Midbrain (tissue), 1 donor: ENCODE data around the gene TSPAN4.

Source experiments
- DNase-seq: peaks from one replicate; lab custom pipeline; 2025; lab: John Stamatoyannopoulos, UW

The TSPAN4 gene, protein sequence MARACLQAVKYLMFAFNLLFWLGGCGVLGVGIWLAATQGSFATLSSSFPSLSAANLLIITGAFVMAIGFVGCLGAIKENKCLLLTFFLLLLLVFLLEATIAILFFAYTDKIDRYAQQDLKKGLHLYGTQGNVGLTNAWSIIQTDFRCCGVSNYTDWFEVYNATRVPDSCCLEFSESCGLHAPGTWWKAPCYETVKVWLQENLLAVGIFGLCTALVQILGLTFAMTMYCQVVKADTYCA

DNA sequence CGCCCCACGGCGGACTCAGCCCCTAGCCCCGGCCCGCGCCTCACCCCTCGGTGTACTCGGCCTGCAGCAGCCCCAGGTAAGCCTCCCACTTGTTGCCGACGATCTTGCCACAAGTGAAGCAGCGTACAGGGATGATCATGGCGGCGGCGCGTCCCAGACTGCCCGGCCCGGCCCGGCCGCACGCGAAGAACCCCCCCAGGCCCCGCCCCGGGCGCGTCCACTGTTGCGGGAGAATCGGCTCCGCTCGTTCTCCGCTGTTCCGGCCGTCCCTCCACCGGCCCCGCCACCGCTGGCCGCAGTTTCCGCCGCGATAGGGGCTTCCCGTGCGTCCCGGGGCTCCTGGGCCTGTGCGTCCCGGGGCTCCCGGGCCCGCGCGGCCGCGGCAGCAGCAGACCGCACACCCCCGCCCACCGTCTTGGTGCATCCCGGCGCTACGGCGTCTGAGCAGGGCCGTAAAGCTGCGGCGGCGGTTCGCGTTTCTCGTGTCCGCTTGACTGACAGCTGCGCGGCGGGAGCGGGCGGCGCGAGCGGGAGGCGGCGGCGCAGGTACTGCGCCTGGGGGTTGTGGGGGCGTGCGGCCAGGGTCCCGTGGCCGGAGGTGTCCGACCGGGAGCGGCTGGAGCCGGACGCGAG, at the start of gene TSPAN4, which contains the start of gene POLR2L:
Gene TSPAN4, plus strand, starts transcription at position 483 of the 633 bp plus-strand sequence. CDS start 7,453 bp downstream, outside the sequence.
Gene POLR2L, minus strand, starts transcription at position 160 of the 633 bp plus-strand sequence. Its CDS starts 21 bp downstream, at position 139.
- peak; percentile 86 for DNase-seq

DNA sequence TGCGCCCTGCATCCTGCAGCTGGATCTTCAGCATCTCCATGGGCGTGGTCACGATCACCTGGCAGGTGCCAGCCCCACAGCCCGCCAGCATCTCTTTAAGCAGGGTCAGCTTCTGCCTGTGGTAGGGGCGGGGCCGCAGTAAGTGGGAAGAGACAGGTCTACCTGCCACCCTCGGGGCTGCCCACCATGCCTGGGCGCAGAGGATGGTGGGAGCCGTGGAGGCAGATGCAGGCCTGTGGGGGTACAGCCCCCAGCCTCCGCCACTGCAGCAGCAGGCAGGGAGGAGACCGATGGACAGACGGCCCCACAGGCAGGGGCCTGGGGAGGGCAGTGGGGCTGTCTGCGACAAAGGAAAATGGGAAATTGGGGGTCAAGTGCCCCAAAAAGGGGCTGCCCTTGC, 49.8 kb upstream of the TSPAN4 start:
- no peak for DNase-seq

DNA sequence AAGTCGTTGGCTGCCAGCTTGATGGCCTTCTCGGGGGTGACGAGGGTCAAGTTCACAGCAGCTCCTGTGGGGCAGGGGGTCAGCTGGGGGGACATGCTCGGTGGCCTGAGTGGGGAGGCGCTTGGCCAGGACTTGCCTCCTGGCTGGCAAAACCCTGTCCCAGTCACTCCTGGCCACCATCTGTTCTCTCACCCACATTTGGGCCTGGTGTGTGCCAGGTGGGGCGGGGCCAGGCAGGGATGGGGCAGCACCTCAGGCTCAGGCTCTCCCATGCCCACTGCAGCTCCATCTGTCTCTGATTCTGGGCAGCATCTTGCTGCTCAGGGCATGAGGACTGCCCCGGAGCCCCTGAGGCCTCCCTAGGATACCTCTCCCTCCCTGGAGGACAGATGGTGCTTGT, 49.1 kb upstream of the TSPAN4 start:
- no peak for DNase-seq

DNA sequence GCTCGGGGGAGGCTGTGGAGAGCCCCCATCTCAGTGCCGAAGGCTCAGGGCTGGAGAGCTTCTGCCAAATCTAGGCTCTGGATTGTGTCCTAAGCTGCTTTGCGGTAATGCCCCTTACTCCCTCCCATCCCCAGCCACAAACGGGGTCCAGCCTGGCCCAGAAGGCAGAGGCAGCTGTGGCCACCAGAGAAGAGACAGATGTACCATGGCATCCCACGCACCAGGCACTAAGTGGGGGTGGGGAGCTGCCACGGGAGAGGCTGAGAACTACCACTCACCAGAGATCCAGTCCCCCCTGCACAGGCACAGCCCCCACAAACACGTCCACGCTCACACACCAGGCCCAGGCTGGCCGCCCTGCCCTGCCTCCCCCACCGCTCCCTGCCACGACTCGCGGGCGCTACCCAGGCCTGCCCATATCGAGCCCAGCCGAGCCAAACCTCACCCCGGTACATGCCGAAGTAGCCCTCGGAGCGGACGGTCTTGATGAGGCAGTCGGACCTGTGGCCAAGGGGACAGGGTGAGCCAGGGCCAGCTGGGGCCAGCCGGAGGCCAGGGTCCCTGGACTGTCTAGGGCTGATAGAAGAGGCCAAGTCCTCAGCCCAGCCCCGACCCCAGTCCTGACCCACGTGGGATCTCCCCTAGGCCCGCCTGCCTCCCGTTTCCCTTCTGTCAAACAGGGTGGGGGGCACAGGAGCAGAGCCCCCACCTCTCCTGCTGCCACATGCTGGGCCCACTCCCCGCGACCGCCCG, 48.5 kb upstream of the TSPAN4 start:
- DNase-seq, result no peak

DNA sequence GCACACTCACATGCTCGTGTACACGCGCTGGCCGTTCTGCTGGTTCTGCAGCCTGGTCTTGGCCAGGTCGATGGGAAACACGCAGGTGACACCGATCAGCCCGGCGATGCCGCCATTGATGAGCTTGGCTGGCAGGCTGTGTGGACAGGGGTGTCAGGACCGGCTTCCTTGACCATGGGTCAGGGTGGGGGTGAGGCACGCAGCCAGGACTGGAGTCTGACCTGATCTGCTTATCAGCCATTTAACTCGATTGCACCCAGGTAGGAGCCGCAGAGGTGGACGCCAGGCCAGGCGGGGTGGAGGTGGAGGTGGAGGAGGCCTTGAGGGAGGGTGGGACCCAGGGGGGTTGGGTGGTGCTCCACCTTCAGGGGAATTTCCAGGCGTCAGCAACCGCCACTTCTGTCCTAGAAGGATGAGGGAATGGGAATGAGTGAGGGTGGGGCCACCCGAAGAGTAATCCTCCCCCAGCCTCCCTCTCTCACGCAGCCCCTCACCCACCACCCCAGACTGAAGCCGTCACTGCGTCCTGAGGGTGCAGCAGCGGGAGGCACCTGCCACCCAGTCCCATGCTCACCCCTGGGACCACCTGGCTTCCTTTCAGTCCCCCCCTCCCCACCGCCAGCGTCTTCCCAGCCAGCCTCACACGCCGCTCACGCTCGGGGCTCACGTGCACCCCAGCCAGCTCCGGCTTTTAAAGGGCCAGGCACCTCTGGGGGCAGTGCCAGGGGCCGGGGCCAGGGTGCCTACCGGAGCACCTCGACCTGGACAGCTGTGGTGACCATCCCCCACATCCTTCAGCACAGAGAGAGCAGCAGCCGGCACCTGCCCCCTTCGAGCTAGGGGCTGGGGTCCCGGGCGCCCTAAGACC, 47.7 kb upstream of the TSPAN4 start:
- DNase-seq, result no peak

DNA sequence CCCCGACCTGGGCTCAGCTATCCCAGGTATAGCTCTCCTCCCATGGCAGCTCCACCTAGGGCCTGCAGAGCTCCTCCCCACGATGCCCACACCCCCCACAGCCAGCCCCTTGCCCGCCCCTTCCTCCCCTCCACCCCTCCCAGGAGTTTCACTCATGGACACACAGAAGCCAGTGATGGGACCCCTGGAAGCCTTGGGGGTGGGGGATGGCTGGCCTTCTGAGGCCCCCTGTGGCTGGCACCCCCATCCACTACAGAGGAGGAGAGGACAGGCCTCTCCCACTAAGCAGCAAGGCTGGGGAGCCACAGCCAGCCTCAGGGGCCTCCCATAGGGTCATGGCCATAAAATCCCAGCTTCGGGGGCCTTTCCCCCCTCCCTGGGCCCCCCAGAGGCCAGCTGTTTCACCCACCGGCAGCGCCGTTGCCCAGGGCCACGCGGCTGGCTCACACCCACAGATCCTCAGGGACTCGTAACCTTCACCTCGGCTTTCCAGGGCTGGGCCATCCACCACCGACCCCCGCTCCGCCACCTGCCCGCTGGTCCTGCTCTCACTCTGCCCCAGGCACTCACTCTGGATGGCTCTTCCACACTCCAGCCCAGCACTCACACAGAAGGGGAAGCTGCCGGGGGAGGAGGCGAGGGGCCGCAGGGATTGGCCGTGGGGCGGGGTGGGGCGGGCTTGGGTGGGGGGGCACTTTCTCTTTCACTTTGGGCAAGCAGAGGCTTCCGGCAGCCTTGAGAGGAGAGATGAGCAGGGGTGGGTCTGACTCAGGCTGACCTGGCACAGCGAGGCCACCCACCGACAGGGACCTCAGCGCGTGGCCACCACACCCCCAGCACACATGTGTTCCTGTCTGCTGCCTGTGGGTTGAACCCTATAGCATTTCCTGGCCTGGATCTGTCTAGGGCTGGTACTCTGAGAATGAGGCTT, 46.8 kb upstream of the TSPAN4 start:
- peak; percentile 48 for DNase-seq

DNA sequence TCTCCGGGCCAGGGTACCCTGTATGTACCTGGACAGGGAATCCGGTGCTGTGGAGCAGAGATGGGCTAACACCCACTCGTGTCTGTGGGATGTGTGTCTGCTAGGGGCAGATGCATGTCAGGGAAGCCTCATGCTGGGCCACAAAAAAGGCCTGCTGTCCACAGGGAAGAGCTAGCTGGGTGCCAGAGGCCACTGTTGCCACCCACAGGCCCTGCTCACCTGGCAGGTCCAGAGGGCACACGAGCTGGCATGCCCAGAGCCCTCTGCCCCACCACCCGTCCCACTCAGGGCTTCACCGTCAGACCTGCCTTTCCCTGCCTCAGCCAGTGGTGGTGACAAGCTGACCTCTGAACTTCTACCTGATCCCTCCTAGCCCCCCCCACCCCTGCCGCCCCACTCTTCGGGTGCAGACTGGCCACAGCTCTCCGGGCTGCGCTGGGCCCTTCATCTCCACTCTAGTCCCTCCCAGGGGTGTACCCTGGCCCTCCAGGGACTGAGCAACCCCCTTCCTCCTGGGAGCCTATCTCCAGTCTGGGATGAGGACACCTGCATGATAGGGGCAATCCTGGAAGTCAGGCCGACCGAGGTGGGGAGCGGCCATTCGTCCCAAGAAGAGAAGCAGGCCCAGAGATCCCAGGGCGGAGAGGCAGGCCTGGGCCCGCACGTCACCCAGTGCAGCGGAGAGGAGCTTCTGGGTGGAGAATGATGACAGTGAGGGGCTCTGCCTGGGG, 45.9 kb upstream of the TSPAN4 start:
- no peak for DNase-seq

DNA sequence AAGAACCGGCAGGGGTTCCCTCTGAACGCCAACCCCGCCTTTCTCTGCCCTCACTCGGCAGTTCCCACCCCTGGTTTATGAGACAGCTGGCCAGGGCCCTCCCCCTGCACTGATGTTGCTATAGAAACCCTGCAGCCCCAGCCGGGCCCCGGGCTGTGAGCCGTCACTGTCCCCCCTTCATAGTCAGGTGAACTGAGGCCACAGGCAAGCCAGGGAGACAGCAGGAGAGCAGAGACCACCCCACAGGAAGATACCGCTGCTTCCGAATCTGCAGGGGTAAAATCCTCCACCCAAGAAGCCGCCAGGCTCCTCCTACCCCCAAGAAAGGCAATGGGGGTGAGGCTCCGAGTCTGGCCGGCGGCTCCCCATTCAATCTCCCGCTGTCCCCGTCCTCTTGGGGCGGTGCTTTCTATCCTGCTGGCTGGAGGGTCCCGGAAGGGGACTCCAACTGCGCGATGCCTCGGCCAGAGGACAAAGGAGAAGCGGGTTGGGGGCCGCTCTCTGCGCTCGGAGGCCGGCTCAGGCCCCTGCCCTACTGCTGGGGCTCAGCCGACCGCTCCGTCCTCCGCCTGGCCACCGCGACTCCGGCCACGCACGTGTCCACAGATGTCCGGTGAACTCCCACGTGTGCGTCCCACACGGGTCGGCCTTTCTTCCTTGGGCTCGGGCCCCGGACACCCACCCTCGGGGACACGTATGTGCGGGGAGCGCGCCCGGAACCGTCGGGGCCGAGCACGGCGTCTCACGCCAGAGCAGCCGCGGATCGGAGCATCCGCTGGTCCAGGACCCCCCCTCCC, 45.2 kb upstream of the TSPAN4 start:
- peak; percentile 77 for DNase-seq

DNA sequence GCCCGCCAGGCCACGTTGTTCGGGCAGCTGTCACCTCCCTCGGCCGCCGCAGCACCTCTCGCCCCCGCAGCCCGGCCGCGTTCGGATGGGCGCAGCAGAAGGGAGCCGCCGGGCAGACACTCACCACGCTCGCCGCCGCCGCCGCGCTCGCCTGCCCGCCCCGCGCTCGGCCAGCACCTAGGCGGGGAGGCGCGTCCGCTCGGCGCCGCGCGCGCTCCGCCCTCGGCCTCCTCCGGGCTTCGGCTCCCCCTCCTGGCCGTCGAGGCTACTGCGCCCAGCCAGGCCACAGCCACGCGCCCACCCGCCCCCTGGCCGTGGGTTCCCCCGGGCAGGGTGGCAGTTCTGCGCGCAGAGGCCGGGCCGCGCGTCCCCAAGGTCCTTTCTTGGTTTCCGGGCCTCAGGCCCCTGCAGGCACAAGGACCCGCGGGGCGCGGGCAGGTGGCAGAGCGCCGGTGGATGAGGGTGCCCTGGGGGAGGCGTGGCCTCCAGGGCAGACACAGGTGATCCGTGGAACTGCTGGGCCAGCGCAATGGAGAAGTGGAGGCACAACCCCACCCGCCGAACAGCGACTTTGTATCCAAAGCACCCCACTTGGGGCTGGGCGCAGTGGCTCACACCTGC, 44.4 kb upstream of the TSPAN4 start, which contains the start of gene SLC25A22:
Gene SLC25A22, minus strand, starts transcription at position 189 of the 621 bp plus-strand sequence. CDS start 3,275 bp downstream, outside the sequence.
- peak; percentile 77 for DNase-seq

DNA sequence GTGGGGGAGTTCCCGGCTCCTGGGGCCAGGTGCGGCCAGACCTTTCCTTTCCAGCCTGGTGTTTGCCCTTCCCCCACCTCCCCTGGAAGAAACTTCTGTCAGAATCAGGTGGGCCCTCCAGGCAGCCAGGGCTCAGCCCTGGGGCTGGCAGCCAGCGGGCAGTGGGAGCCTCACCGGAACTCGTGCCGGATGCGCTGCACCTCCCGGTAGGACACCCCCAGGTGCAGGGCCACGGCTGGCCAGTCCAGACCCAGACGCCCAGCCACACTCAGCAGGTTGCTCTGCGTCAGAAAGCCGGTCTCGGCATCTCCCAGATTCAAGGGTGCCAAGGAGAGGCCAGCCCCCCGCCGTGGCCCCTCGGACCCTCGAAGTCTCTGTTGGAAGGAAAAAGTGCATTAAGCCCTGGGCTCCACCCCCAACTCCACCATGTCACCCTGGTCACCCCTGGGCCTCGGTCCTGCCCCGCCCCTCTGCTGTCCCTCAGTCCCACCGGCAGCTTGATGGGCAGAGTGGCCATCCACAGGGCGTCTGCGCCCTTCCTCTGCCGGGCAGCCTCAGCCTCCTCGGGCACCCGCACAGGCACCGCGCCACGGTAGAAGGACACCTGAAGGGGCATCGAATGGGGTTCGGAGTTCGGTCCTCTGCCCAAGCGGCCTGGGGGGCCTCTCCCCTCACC, 42.9 kb upstream of the TSPAN4 start:
- no peak for DNase-seq

DNA sequence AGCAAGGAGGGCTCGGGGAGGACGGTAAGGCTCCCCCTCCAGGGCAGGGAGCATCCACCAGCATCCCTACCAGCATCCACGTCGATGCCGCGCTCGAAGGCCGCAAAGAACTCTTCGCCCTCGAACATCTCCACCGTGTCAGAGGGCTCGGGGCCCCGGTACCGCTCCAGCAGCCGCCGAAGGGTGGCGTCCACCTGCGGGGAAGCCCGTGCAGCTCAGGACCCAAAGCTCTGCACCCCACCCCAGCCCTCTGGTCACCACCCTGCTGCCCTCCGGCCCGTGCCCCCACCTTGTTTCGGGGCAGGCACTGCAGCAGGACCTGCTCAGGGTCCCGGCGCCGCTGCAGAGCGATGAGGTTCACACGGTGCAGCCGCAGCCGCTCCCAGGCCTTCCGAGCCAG, 42.2 kb upstream of the TSPAN4 start:
- no peak for DNase-seq

DNA sequence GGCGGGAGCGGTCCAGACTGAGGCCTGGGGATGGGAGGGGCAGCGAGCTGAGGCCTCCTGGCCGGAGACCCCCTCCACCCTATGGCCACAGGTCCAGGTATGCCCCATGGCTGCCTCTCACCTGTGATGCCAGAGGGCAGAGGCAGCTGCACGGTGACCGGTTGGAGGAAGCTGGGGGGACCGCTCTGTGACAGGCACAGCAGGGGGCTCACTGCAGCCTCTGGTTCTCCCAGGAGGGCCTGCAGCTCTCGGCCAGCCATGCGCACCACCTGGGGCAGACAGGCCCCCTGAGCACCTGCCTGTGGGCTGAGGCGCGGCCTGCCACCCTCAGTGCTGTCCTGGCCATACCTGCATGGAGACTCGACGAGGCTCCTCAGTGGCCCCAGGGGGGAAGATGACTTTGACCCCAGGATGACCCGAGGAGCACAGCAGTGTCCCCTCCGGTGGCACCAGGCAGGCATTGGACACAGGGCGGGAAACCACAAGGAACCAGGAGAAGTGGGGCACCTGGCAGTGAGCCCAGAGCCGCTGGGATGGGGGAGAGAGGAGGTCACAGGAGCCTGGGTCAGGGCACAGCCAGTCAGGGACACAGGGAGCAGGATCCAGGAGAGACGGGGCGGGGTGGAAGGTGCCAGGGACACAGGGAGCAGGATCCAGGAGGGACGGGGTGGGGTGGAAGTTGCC, 41.4 kb upstream of the TSPAN4 start:
- DNase-seq, result no peak

DNA sequence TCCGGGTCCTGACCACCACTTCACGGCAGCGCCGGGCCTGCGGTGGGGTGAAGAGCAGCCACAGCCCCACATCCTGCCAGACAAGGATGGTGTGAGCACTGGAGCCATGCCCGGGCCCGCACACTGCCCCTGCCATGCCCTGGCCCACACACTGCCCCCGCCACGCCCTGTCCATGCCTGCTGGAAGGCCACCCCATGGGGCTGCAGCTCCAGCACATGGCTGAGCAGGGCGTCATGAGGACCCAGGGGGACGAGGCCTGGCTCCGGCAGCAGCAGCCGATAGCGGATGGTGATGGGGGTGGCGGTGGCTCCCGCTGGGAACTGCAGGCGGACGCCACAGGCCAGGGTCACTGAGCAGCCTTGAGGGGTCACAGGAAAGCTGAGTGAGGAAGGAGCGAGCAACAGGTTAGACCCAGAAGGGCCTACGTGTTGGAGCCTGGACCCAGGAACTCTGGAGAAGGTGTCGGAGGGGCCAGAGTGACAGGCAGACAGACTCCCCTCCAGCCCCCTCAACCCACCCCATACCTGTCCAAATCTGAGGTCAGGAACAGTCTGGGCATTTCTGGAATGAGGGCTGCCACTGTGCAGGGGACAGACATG, 40.5 kb upstream of the TSPAN4 start:
- DNase-seq, result no peak

DNA sequence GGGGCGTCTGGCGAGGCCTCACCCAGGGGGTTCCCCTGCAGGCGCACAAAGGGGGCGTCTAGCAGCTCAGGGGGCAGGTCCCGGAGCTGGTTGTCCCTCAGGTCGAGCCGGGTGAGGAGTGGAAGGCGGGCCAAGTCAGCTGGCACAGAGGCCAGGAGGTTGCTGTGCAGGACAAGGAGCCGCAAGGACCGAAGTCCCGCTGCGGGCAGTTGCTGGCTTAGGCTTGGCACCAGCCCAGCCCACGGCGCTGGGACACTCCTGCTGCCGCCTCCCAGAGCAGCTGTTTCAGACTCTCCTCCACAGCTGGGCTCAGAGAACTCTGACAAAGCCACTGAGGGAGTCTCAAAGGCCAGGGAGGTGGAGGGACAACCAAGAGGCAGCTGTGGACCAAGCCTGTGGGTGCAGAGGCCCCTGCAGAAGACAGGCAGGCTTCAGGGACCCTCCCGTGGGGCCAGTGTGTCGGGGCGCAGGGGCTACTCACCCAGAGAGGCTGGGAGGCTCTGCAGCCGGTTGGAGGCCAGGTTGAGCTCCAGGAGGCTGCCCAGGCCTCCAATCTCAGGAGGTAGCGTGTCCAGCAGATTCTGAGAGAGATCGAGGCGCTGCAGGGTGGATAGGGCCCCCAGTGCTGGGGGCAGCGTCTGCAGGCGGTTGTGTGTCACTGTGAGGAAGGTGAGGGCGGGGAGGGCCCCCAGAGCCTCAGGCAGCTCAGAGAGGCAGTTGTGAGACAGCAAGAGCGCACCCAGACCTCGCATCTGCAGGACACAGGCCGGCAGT, 39.8 kb upstream of the TSPAN4 start:
- no peak for DNase-seq

DNA sequence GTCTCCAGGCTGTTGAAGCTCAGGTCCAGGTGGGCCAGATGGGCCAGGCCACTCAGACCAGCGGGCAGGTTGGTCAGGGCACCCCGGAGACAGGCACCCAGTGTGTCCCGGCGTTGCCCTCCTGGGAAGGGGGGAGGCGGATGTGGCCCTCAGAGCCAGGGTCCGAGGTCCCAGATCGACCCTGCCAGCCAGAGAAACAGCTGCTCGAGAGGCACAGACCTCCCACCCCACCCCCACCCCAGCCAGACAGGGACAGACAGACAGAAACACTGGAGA, 39.2 kb upstream of the TSPAN4 start:
- DNase-seq, result no peak

DNA sequence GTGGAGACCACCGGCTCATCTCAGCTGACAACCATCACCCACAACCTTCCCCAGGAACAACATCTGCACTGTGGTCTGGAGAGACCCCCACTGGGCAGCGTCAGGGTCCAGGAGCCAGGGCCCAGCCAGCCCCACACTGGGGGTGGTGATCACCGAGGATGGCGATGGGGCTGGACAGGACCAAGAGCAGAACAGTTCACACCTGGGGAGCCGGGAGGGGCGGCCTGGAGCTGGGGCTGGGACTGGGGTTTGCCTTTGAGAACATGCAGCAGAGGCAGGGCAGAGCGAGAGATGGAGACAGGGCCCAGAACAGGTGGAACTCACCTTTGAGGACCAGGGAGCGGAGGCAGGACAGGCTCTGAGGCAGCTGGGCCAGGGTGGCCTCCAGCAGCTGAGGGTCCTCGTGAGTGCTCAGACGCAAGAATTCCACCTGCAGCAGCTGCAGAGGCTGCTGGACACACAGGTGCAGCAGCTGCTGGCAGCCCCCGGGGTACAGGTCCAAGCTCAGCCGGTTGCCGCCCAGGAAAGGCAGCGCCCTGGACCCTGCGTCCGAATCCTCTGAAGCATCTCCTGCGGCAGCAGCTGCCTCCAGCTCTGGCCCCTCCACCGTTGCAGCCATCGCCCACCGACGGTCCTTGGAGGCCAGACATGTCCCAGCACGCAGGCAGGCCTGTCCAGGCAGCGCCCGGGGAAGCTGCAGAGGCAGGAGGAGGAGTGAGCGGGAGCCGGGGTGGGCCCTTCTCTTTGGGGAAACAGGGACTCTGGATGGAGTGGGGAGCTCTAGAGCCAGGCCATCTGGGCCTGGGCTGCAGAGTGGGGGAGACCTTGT, 38.7 kb upstream of the TSPAN4 start:
- no peak for DNase-seq
